ENCODE measurements around the gene PPP2R2C. TPM values are rescaled to one million over a fixed set of nuclear protein-coding genes. Genes with fewer than 3 reads are reported as not detected.

Gene PPP2R2C
- total RNA-seq, 1 donor from 2014 or later = 0.13 TPM

DNA sequence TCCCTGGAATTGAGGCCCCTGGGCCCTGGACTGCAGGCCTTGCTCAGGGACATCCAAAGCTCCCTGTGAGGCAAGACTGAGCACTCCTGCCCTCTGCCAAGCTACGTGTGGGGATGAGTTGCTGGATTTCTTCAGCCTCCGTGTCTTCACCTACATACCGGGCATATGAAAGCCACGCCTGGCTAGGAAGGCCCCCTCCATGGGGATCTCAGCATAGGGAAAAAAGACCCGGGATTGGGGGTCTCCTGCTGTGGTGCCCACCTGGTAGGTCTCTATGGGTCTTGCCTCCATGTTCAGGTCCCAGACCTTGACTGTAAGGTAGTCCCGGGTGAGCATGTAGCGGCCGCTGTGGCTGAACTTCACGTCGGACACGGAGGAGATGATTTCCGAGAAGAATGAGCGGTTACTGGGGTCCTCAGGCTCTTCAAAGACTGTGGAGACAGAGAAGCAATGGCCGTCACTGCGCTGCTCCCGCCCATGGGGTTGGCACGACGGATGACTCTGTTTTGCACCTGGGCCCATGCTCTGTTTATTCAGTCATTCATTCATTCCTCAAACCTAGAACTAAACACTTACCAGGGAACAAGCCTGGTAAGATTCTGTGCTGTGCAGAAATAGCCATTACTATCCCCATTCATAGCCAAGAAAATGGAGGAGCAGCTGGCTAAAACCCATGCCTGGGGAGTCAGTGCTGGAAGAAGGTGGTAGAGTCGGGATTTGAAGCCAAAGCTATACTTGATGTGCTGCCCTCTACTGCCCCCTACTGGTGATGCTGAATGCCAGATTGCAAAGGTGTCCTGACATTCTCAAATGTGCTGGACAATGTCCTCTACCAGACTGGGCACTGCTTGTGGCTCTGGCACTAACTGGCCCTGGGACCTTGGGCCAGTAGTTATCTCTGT, 138.9 kb downstream of the PPP2R2C start:
- ATAC-seq = no peak
- no peak for DNase-seq (ENCODE audit: low spot score)

DNA sequence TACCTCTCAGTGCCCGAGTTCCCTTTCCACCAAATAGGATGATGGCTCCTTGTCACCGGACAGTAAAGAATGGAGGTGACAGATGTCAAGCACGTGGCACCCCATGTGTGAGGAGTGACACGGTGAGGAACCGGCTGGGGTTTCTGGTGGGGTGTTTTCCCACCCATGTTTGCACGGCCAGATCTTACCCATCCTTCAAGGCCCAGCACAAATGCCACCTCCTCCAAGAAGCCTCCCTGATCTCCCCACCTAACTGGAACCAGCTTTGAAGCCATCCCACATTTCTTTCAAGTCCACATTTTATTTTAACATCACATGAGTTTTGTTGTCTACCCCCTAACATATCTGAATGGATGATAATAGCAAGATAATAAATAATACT, 139.8 kb downstream of the PPP2R2C start:
- DNase-seq (ENCODE audit: low spot score) = no peak
- ATAC-seq = no peak

DNA sequence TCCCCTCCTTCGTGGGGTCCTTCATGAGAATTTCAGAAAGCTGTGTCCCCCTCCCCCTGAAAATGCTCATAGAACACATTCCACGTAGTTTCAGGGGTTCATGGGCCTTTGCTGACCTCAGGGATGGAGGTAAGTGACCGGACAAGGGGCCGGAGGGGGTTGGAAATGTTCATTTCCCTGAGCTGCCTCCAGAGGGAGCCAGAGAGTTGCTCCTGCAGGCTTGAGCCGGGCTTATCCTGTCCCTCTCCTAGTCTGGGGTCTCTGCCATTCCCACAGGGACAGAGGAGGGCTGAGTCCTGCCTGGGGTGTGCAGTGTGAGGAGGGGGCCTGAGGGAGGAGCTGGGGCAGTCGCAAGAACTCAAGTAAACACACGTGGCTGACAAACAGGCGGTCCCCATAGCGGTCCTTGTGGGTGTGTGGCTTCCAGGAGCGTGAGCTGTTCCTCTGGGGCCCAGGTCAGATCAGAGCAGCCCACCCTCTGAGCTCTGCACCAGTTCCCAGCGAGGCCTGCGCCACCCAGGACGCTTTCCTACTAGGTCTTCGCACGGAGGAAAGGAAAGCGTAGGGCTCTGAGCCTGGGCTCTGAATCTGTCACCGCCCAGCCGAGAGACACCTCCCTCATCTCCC, 140.3 kb downstream of the PPP2R2C start:
- DNase-seq (ENCODE audit: low spot score) (no peak), ATAC-seq (peak; percentile 58)

DNA sequence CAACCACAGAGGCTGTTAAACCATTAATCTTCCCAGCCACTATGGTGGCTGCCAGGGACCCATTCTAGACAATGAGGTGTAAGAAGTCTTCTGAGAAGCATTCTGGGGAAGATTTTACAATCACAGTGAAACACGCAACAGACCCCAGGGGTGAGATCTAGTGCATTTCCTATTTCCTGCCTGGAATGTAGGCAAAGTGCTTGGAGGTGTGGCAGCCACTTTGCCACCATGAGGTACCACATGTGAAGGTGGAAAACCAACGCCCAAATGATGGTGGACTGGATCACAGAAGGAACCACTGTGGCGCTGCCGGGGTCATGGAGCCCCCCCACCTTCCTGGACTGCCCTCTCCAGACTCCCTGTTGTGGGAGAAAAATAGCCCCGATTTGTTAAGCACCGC, 140.9 kb downstream of the PPP2R2C start:
- DNase-seq (ENCODE audit: low spot score) = no peak
- ATAC-seq = no peak

DNA sequence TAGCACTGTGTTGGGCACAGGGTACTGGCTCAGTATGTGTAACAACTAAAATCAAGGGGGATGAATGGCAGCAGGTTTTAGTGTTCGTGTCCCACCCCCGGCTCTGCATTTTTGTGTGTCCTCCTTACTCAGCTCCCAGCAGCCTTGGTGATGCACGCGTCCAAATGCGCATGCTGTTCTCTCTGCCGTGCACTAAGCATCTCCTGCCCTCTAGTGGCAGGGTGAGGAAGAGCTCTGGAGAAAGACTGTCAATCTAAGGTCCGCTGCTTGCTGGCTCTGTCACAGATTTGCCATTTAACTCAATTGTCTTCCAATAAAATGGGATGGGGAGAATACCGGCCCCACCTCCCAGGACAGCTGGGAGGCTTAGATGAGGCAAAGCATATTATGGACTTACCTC, 141.4 kb downstream of the PPP2R2C start:
- ATAC-seq (peak; percentile 54), DNase-seq (ENCODE audit: low spot score) (no peak)

DNA sequence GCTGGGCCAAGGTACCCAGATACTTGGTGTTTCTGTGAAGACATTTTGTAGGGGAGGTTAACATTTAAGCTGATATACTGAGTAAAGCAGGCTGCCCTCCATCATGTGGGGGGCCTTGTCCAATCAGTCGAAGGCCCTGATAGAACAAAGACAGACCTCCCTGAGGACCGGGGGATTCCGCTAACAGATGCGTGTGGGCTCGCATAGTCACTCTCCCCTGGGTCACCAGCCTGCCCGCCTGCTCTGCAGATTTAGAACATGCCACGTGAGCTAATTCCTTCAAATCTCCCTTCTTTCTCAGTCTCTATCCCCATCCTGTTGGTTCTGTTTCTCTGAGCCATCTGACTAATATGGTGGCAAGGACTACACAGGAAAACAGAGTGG, 142.0 kb downstream of the PPP2R2C start:
- DNase-seq (ENCODE audit: low spot score) = no peak
- ATAC-seq = no peak

DNA sequence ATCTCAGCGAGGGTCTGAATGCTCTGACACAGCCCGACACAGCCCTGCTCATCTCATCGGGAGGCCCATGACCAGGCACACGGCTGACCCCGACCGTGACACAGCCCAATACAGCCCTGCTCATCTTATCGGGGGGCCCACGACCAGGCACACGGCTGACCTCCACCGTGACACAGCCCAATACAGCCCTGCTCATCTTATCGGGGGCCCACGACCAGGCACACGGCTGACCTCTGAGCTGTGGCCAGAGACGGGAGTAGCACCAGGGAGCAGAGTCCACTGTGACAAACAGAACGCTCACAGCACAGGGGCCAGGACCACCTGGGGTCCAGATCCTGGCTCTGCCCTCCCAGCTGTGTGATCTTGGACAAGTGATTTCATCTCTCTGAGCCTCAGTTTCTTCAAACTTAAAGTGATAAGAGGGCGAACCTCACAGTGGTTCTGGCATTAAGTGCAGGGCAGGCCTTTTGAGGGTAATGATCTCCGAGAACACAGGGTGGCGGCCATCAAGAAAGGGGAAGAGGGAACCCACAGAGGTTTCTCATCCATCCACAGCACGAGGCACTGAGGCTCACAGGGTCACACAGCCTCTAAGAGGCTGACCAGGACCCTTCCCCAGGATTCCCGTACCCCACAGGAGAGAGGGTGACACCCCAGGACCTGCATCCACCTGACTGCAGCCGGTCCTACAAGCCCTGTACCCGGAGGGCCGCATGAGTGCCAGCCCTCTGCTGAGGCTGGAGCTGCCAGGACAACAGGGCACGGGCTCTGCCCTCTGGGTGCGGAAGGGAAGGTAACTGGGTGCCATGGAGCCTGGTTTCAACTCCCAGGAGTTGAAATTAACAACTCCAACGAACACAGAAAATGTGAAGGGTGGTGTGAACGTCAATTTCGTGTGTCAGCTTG, 142.7 kb downstream of the PPP2R2C start:
- no peak for DNase-seq (ENCODE audit: low spot score)

DNA sequence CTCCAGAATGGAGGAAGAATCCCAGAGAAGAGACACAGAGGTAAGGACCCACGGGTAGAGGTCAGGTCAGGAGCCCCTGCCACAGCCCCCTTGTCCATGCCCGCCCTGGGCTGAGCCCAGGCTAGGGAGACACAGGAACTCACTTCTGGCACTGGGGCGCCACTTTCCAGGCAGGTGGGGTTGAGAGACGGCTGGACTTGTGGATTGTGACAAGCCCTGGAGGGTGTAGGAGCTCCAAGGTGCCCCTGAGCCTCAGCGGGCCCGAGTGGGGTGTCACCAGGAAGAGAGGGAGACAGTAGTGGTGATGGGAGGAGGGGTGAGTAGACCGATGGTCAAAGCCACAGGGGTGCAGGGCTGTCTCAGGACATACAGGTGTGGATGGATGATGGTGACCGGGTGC, 143.9 kb downstream of the PPP2R2C start:
- DNase-seq (ENCODE audit: low spot score) (no peak), ATAC-seq (no peak)

More for the DNA sequence above, 142.7 kb downstream of the PPP2R2C start:
- no peak for ATAC-seq

DNA sequence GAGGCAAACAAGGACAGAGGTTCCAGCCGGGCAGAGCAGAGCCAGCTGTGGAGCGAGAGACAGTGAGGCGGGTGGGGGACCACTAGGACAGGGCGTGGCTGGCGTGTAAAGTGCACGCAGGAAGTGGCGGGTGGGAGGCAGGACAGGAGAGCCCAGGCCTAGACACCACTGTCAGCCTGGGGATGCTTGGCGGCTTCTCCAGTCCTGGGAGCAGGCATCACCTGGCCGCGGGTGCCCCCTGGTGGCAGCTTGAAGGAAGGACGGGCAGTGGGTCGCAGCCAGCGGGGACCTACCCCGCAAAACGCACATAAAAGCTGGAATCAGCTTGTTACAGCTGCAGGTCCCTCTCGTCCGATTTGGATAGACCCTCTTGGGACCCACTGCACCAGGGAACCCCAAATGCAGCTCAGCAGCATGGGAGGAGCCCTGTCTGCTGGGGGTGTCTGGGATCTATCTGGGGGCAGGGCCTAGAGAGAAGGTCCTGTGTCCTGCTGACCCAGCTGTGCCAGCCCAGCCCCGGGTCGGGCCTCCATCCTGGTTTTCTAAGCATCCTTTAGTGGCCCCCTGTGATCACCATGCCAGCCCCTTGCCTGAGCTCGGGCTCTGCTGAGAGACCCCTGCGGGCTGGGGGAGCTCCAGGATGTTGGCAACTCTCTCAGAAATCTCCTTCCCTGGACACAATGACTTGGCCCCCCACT, 145.0 kb downstream of the PPP2R2C start:
- DNase-seq (ENCODE audit: low spot score) (peak; percentile 80), ATAC-seq (peak; percentile 94)

DNA sequence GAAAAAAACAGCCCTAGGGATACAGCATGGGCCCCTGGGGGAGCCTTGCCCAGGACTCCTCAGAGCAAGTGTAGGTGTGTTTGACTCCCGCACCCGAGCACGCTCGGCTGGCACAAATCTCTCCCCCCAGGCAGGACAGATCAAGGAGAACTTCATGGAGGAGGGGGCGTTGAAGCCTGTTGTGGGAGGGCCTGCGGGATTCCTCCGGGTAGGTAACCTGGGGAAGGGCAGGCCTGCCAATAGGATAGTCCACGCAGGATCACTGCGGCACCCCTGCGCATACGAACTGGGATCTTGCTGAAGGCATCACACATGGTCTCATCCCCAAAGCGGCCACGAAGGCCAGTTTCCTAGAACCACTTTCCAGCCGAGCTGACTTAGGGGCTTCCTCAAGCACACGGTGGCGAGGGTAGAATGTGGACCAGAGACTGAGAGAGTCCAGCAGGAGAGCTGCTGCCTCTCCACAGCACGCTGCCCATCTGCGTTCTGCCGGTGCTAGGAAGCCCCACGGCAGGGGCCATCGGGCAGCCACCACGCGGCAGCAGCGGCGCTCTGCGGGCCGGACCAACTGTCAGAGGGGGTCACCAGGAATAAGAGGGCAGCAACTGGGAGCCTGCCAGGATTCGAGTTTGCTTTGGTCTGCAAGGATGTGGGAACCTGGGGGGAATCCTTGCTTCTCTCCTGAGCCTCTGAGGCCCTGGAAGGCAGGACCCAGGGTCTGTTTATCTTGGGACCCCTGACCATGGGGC, 145.9 kb downstream of the PPP2R2C start:
- ATAC-seq (no peak), DNase-seq (ENCODE audit: low spot score) (no peak)

DNA sequence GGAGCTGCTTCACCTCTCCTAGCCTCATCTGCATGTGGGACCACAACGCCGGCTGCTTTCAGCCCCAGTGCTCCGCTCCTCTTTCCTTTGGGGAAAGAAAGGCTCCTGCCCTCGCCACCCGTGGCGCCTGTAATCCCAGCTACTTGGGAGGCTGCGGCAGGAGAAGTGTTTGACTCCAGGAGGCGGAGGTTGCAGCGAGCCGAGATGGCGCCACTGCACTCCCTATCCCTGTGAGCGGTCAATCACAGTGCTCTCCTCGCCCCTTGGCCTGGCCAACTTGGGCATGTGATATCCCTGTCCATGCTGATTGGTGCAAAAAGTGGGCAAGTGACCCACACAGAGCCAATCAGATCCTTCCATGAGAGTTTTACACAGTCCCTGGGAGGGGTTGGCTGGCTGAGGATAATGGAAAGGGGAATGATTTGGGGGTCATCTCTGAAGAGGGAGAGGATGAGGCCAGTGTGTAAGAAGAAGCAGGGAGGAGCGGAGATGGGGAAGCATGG, 146.6 kb downstream of the PPP2R2C start:
- DNase-seq (ENCODE audit: low spot score) = no peak
- no peak for ATAC-seq

DNA sequence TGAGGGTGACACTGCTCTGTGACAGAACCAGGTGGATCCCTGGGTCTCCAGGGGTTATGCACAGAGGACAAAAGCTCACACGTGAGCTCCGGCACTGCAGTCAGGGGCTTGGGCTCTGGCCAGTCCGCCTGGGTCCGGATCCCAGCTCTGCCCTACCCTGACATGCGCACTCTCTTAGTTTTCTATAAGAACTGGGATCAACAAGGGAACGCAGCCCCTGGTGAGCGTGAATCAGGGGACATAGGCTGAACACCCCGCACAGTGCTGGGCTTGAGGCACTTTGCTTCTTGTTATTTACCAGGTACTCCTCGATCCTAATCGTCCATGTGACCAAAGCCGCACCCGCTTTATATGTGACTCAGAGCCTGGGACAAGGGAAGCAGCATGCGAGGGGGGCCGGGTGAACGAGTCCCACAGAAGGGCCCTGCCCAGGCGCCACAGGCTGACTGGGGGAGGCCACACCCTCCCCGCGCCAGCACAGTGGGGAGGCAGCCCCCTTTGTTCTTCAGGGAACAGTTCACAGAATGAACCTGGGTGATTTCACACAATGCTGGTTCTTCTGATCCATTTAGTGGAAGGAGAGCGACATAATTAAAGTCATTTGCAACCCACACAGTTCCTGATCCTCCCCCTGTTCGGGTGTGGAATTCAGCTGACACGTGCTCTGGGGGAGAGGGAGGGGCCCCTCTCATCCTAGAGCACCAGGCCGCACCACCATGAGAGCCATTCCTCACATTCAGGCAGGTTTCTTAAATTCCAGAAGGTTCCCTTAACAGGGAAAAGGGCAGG, 147.2 kb downstream of the PPP2R2C start:
- ATAC-seq (no peak), DNase-seq (ENCODE audit: low spot score) (no peak)

DNA sequence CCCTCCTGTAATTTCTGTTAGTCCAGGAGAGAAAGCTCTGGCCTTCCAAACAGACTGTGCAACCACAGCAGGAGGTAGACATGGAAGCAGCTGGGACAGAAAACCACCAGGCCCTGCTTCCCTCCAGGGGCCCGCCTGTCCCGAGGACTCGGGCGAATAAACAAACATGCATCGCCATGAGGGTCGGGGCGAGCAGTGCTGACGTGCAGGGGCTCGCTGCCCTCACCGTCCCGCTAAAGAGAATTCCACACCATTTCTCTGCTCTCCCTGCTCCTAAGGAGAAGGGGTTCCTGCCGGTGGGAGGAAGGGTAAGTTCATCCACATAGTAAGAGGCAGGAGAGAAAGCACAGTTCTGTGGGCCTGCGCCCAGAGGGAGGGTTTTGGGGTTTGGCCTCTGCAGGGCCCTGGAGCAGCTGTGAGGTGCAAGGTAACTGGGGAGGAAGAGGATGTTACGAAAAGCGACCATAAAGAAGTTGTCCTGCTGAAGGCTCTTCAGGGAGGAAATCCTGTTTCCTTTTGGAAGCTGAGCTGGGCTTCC, 147.9 kb downstream of the PPP2R2C start:
- DNase-seq (ENCODE audit: low spot score) = no peak
- ATAC-seq = no peak

DNA sequence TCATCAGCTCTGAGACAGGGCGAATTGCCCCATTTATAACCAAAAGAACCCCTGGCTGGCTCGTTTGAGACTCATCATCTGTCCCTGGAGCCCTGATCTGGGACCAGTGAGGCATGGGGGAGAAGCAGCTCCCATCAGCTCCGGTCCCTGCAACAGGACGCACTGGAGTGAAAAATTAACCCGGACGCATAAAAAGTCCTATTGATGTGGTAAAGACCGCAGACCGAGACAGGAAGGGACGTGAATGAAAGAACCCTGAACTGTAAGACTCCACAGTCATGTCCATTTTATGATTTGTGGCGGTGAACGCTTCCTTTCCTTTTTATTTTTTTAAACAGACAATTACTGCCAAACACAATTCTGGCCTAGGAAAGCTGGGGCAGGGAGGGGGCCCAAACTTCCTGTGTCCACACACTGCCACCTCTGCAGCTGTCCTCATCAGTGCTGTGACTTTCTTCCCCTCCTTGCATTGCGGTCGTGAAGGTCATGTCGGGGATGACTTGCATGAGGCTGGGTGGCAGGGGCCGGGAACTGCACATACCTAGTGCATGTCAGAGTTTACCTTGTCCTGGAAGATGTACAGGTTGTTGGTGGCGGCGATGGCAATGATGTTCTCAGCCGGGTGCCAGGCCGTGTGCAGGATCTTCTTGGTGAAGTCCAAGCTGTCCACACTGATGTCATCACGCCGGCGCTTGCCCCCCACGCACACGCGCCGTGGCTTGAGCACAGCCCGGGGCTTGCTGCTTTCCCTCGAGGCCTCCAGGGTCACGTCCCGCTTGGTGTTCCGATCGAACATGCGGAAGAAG, 149.4 kb downstream of the PPP2R2C start:
- DNase-seq (ENCODE audit: low spot score) = no peak
- no peak for ATAC-seq

DNA sequence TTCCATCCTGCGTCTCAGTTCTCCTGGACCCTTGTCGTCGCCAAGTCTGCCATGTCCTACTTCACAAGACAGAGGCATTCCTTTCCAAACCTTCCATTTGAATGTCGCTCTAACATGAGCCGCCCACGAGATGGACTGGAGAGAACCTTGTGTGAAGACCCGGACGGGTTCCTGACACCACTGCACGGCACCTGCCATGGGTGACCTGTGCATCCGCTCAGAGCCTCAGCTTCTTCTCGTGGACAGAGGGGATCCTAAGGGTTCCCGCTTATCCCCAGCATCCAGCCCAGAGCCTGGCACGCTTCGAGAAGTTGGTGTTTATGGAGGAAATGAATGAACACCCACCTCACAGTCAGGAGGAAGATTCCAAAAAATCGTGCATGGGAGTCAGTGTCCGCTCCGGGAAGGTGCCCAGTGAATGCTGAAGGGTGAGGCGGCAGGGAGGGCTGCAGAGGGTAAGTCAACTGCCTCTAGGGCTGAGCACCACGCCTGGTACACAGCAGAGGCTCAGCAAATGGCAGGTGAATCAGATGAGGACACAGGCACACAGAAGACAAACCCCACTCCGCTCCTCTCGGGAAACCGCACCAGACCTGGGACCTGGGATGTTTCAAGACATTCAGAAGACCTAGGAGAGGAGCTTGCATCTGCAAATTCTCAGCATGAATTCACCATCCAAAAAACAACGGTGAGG, 150.2 kb downstream of the PPP2R2C start:
- no peak for DNase-seq (ENCODE audit: low spot score)
- no peak for ATAC-seq

DNA sequence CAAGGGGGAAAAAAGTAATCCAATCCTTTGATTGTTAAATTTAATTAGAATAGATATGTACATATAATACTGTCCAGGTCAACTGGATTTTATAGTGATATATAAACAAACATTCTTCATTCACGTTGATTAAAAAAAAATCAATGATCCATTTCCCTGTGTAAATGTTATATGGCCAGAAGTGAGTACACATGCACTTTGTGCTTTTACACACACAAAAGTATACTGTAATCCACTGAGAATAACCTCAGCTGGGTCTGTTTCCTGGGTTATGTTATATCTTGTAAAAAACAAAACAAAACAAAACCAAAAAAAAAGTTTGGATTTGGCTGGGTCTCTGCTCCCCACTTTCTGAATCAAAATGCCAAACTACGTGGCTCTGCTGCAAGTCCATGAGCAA, 151.1 kb downstream of the PPP2R2C start:
- DNase-seq (ENCODE audit: low spot score) = no peak
- no peak for ATAC-seq

DNA sequence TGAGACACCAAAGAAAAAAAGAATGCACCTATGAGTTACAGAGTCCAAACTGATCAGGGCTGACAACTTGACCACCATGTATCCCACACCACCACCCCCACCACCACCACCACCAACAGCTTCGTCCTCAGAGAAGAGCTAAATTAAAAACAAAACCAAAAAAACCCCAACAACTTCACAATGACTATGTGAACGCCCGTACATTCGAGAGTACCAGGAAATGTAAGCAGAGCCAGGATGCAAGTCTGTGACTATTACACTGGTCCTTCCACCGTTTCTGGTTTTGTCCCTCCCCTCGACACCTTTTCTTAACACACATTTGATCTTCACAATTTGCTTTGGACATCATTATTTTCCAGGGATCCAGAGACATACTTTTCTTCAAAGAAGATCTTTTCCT, 151.8 kb downstream of the PPP2R2C start:
- DNase-seq (ENCODE audit: low spot score) = no peak
- no peak for ATAC-seq
